K562 (cell line): ENCODE data around the gene INHBE. TPM values are rescaled to one million over a fixed set of nuclear protein-coding genes. Genes with fewer than 3 reads are reported as not detected.

Experiments
- ATAC-seq: fragments of 200-7000 bp; cut with Tn5 transposase; 3 replicates; pipeline ENCODE4 v1.9.1; 2020; ENCODE audit warnings: moderate library complexity
- BruUV-seq: library from RNA; stranded (reverse); fragments of 400-500 nt; replicated peaks from 2 replicates; lab custom pipeline; 2021; lab: Mats Ljungman, UMichigan
- CTCF ChIA-PET: fragments of 300-600 bp; formaldehyde crosslinking; extraction: SDS; loops from one replicate; lab custom pipeline; 2021; ENCODE audit warnings: low intra/inter-chr PET ratio; lab: Yijun Ruan, JAX
- POLR2A ChIA-PET: fragments of 300-600, 350-650 bp; sonication (Branson Sonifier 250); formaldehyde crosslinking; extraction: SDS; loops from one replicate; lab custom pipeline; 2021; ENCODE audit warnings: antibody characterized with exemption, inconsistent platforms; lab: Yijun Ruan, JAX
- DNase-seq, 4 experiments: peaks; one replicate each; pipeline versions ENCODE4 v3.0.0 to v3.0.0-alpha.2; 2011 to 2018; ENCODE audit warnings: low spot score in 3 of 4, mixed read lengths in 3 of 4; ENCODE audit errors: extremely low read depth in 1 of 4
- FAIRE-seq: peaks from 2 replicates; lab custom pipeline; 2011; peaks lifted over from hg19 to GRCh38; lab: Jason Lieb, UNC
- H2AFZ ChIP-seq: 2 replicates; pipeline ENCODE4 v1.6.0; 2011; ENCODE audit warnings: low read depth, low read length, control low read depth, inconsistent platforms
- H3K27ac ChIP-seq: fragments of 200-600 bp; 3 replicates; pipeline ENCODE4 v1.8.0; 2011; ENCODE audit warnings: low read depth, mild to moderate bottlenecking, control low read depth, inconsistent platforms, low read length, moderate library complexity, mixed read lengths; ENCODE audit errors: extremely low read depth
- H3K27me3 ChIP-seq, 2 experiments: fragments of 300-600 bp in 1 of 2; 2 replicates in 1 of 2; 3 replicates in 1 of 2; pipeline versions ENCODE4 v1.6.0 to v1.8.0; 2011; ENCODE audit warnings: inconsistent platforms in 2 of 2, low read length in 2 of 2, mild to moderate bottlenecking in 1 of 2, mixed read lengths in 1 of 2, moderate library complexity in 1 of 2; ENCODE audit not compliant: control insufficient read depth in 2 of 2, insufficient read depth in 2 of 2
- H3K36me3 ChIP-seq: fragments of 300-600 bp; 3 replicates; pipeline ENCODE4 v1.8.0; 2011; ENCODE audit warnings: mild to moderate bottlenecking, low read length, inconsistent platforms; ENCODE audit not compliant: control insufficient read depth, insufficient read depth
- H3K4me1 ChIP-seq, 2 experiments: fragments of 200-600 bp in 1 of 2; replicated peaks in 1 of 2; 2 replicates in 1 of 2; 3 replicates in 1 of 2; pipeline versions ENCODE4 v1.5.1 to v1.8.0; 2011; ENCODE audit warnings: inconsistent platforms in 2 of 2, low read length in 2 of 2, mild to moderate bottlenecking in 1 of 2, mixed read lengths in 1 of 2, moderate library complexity in 1 of 2; ENCODE audit not compliant: control insufficient read depth in 2 of 2, insufficient read depth in 2 of 2
- H3K4me2 ChIP-seq: 2 replicates; pipeline ENCODE4 v1.6.1; 2011; ENCODE audit warnings: low read length, control low read depth, inconsistent platforms, mixed read lengths; ENCODE audit not compliant: insufficient read depth
- H3K4me3 ChIP-seq: fragments of 200-600 bp; sonication (generic), shearing (Covaris generic); 2 replicates; pipeline ENCODE4 v1.5.1; 2016; ENCODE audit warnings: control low read depth, inconsistent platforms
- H3K79me2 ChIP-seq: fragments of 200-600 bp; 3 replicates; pipeline ENCODE4 v1.8.0; 2011; ENCODE audit warnings: low read length, inconsistent platforms; ENCODE audit not compliant: control insufficient read depth, insufficient read depth
- H3K9ac ChIP-seq, 2 experiments: 2 replicates each; pipeline versions ENCODE4 v1.6.0 to v1.6.1; 2011; ENCODE audit warnings: low read depth in 2 of 2, low read length in 2 of 2, control low read depth in 1 of 2, inconsistent platforms in 1 of 2, mild to moderate bottlenecking in 1 of 2, mixed read lengths in 1 of 2; ENCODE audit not compliant: insufficient read depth in 1 of 2
- H3K9me1 ChIP-seq: one replicate; pipeline ENCODE4 v1.6.0; 2011; ENCODE audit warnings: inconsistent platforms, mild to moderate bottlenecking, low read length, moderate library complexity; ENCODE audit not compliant: control insufficient read depth, insufficient read depth
- H3K9me3 ChIP-seq: replicated peaks from 2 replicates; pipeline ENCODE4 v1.5.1; 2011; ENCODE audit warnings: low read depth, low read length, inconsistent platforms; ENCODE audit not compliant: control insufficient read depth, insufficient read depth
- H4K20me1 ChIP-seq: replicated peaks from 2 replicates; pipeline ENCODE4 v1.6.1; 2011; ENCODE audit warnings: low read length, inconsistent platforms, mixed read lengths; ENCODE audit not compliant: control insufficient read depth, insufficient read depth
- ARNT ChIP-seq, 2 experiments: fragments of 450-650 bp; IDR thresholded peaks; 2 replicates each; pipeline ENCODE4 v1.6.1; 2016; ENCODE audit warnings: mild to moderate bottlenecking in 1 of 2
- ATF2 ChIP-seq: sonication (generic); formaldehyde crosslinking; IDR thresholded peaks from 2 replicates; pipeline ENCODE4 v1.8.1; 2022; ENCODE audit warnings: missing genetic modification reagents
- CTCF ChIP-seq, 3 experiments: IDR thresholded peaks in 2 of 3; conservative IDR thresholded peaks in 1 of 3; 2 replicates each; pipeline ENCODE4 v1.5.1; 2011 to 2012; ENCODE audit warnings: low read length in 3 of 3, mild to moderate bottlenecking in 3 of 3, control low read depth in 2 of 3, improper control_type of control experiment in 1 of 3, inconsistent platforms in 1 of 3, low read depth in 1 of 3, mixed read lengths in 1 of 3, moderate library complexity in 1 of 3; ENCODE audit not compliant: insufficient read depth in 2 of 3
- ELK3 ChIP-seq: fragments of 450-650 bp; formaldehyde crosslinking; IDR thresholded peaks from 2 replicates; pipeline ENCODE4 v1.4.0; 2020; ENCODE audit warnings: mild to moderate bottlenecking
- ETV6 ChIP-seq, 3 experiments: fragments of 150-350 bp in 1 of 3; sonication (generic) in 1 of 3; formaldehyde crosslinking in 1 of 3; IDR thresholded peaks; 2 replicates each; pipeline versions ENCODE4 v1.6.1 to v1.8.0; 2014 to 2022; ENCODE audit warnings: borderline replicate concordance in 2 of 3, low read depth in 2 of 3, antibody characterized with exemption in 1 of 3, low read length in 1 of 3, mild to moderate bottlenecking in 1 of 3, missing genetic modification reagents in 1 of 3
- FOXK2 ChIP-seq, 2 experiments: fragments of 450-650 bp; IDR thresholded peaks in 1 of 2; conservative IDR thresholded peaks in 1 of 2; 2 replicates each; pipeline ENCODE4 v1.6.1; 2016; ENCODE audit warnings: low read depth in 2 of 2, mild to moderate bottlenecking in 1 of 2
- MCM2 ChIP-seq: fragments of 450-650 bp; IDR thresholded peaks from 2 replicates; pipeline ENCODE4 v1.6.1; 2017; ENCODE audit warnings: low read depth, mild to moderate bottlenecking
- NCOA6 ChIP-seq: fragments of 450-650 bp; IDR thresholded peaks from 2 replicates; pipeline ENCODE4 v1.6.1; 2017; ENCODE audit warnings: mild to moderate bottlenecking
- POLR2A ChIP-seq: fragments of 450-650 bp; conservative IDR thresholded peaks from 2 replicates; pipeline ENCODE4 v1.6.1; 2016
- PPARD ChIP-seq: fragments of 250-450 bp; sonication (Bioruptor Pico); IDR thresholded peaks from 2 replicates; pipeline ENCODE4 v1.8.0; 2022; ENCODE audit warnings: inconsistent platforms, mild to moderate bottlenecking, moderate library complexity
- SIN3A ChIP-seq, 2 experiments: fragments of 150-350 bp in 1 of 2; IDR thresholded peaks; 2 replicates each; pipeline ENCODE4 v1.6.1; 2011 to 2016; ENCODE audit warnings: borderline replicate concordance in 2 of 2, low read depth in 2 of 2, low read length in 2 of 2, mild to moderate bottlenecking in 2 of 2, moderate library complexity in 2 of 2; ENCODE audit not compliant: control insufficient read depth in 1 of 2
- TCF7 ChIP-seq: sonication (generic); IDR thresholded peaks from 2 replicates; pipeline ENCODE4 v1.6.1; 2016; ENCODE audit warnings: antibody characterized with exemption, borderline replicate concordance
- ZBTB1 ChIP-seq: sonication (generic); formaldehyde crosslinking; IDR thresholded peaks from 2 replicates; pipeline ENCODE4 v1.8.1; 2023; ENCODE audit warnings: missing genetic modification reagents, low read depth, mild to moderate bottlenecking, borderline replicate concordance
- ZBTB7A ChIP-seq: IDR thresholded peaks from 2 replicates; pipeline ENCODE4 v1.6.1; 2011; ENCODE audit warnings: low read depth, mild to moderate bottlenecking, low read length, moderate library complexity, borderline replicate concordance; ENCODE audit not compliant: control insufficient read depth
- ZNF174 ChIP-seq: fragments of 250-450 bp; sonication (Bioruptor Pico); IDR thresholded peaks from 2 replicates; pipeline ENCODE4 v1.4.0; 2020; ENCODE audit warnings: mild to moderate bottlenecking
- ZNF507 ChIP-seq: conservative IDR thresholded peaks from 2 replicates; pipeline ENCODE4 v1.6.1; 2017; ENCODE audit warnings: missing genetic modification characterization, missing compliant biosample characterization
- ZSCAN32 ChIP-seq: fragments of 450-650 bp; formaldehyde crosslinking; IDR thresholded peaks from 2 replicates; pipeline ENCODE4 v1.4.0; 2020; ENCODE audit warnings: mild to moderate bottlenecking, moderate library complexity
- WGBS: fragments of 100-300 bp; shearing (Covaris generic); methylation state at CpG from one replicate; pipeline ENCODE4 v1.1.6; 2016; ENCODE audit warnings: low coverage, mixed read lengths; ENCODE audit not compliant: insufficient coverage; ENCODE audit errors: missing lambda C conversion rate; 5-methylcytosine and 5-hydroxymethylcytosine counted together
- in situ Hi-C: fragments of 300-500 bp; cut with MboI; formaldehyde crosslinking; loops from 4 replicates; pipeline ENCODE4 v1.15.0; 2018; ENCODE audit warnings: inconsistent platforms, mixed read lengths
- intact Hi-C: fragments of 100-400 bp; cut with micrococcal nuclease; formaldehyde crosslinking; loops from 2 replicates; pipeline ENCODE4 v1.14.2; 2022
- polyA plus RNA-seq, 8 experiments: library from polyadenylated mRNA; depleted of rRNA in 4 of 8; stranded (reverse) in 5 of 8; unstranded in 3 of 8; fragments of >200 nt; fragmentation: Nextera tagmentation in 2 of 8; fragmentation: Illumina TruSeq in 1 of 8; extraction: Ambion mirVana in 2 of 8; extraction: Trizol in 1 of 8; gene quantifications; 2 replicates each; pipeline versions ENCODE4 v1.2.1 to v1.2.3, GENCODE V29; 2011 to 2014; ENCODE audit warnings: inconsistent platforms in 1 of 8, missing spikeins in 1 of 8
- total RNA-seq, 7 experiments: library from RNA; depleted of rRNA in 6 of 7; stranded (reverse); fragments of >200 nt in 6 of 7; fragmentation: Illumina TruSeq in 2 of 7; extraction: Trizol in 2 of 7; gene quantifications; 2 replicates each; pipeline versions ENCODE4 v1.2.1 to v1.2.3, GENCODE V29; 2011 to 2021; ENCODE audit warnings: low replicate concordance in 1 of 7

INHBE gene
- total and polyA plus RNA-seq, 9 of the 15 experiments (the other 6 are each of a cell fraction or from before 2014, with no cell fraction given): 0.94 to 9.9 (median 7.3) TPM

GRCh38 chr12:57469296-57470164, 14.4 kb downstream of the INHBE start:
- peaks cover 16 to 49% of the 10 kb centered on the region in 2 experiments; a peak in 4 of 5 replicates for H3K27me3 ChIP-seq
- intact Hi-C loops: no loop called here
- peak; percentile 23 for FAIRE-seq
- H3K4me3 ChIP-seq: no peak overlapping the region
- peak in 1 of 4 experiments; percentile 32 for DNase-seq
- 25% methylated on average over 7 of the region's 10 CpGs for WGBS
- no peaks in the 10 kb centered on the region for H3K79me2 ChIP-seq
- no peak overlapping the region for H2AFZ ChIP-seq
- ChIA-PET POLR2A (interaction anchor here (1.0 to 1.3 kb wide), 5 partner anchors 9 to 17 kb away, joined by 3 to 7 read pairs (median 5); partner anchors contain the start of genes ARHGAP9 and INHBE), CTCF (no interaction called here)
- no peaks in the 10 kb centered on the region for H3K9me1 ChIP-seq
- H4K20me1 ChIP-seq: no peaks in the 10 kb centered on the region
- peak; percentile 78 for ATAC-seq
- no peak overlapping the region for H3K27ac ChIP-seq
- H3K9me3 ChIP-seq: no peaks in the 10 kb centered on the region
- H3K9ac ChIP-seq: peak overlapping the region in 1 of 2 experiments; percentile 79; a peak in 2 of 4 replicates
- peaks cover 10 to 18% of the 10 kb centered on the region in 2 experiments for H3K4me1 ChIP-seq
- BruUV-seq: no TSS peak
- in situ Hi-C loops: no loop called here
- H3K4me2 ChIP-seq: no peak overlapping the region
- no peaks in the 10 kb centered on the region for H3K36me3 ChIP-seq
- no peak for TF ChIP-seq ELK3
- TF ChIP-seq NCOA6: no peak
- no peak for TF ChIP-seq ZNF507 (tag)
- peak; percentile 94 for TF ChIP-seq ZBTB1
- TF ChIP-seq PPARD: no peak
- TF ChIP-seq ATF2 (CRISPR knock-in tag): no peak
- TF ChIP-seq ZNF174 (CRISPR knock-in tag): no peak
- TF ChIP-seq ZBTB7A: no peak
- TF ChIP-seq ETV6 (IDR thresholded peaks at IDR 0.05; ENCODE audit: borderline replicate concordance in 1 of 2, low read depth in 2 of 2, low read length in 1 of 2): no peak
- TF ChIP-seq ETV6 (CRISPR knock-in tag; IDR thresholded peaks at IDR 0.05; ENCODE audit: borderline replicate concordance): no peak
- TF ChIP-seq CTCF (IDR thresholded peaks at IDR 0.05 in 2 of 3, conservative IDR thresholded peaks at IDR 0.05 in 1 of 3; ENCODE audit: insufficient read depth in 2 of 3, low read depth in 1 of 3, low read length in 3 of 3): 0 out of 6 replicates have a peak, but pooled peaks of 1 of the 3 experiments have one; percentile 16
- no peak for TF ChIP-seq MCM2
- no peak for TF ChIP-seq FOXK2 (conservative IDR thresholded peaks at IDR 0.05 in 1 of 2, IDR thresholded peaks at IDR 0.05 in 1 of 2; ENCODE audit: low read depth in 2 of 2)
- no peak for TF ChIP-seq POLR2A
- TF ChIP-seq ZSCAN32 (CRISPR knock-in tag): no peak
- TF ChIP-seq TCF7: no peak
- no peak for TF ChIP-seq SIN3A (IDR thresholded peaks at IDR 0.05; ENCODE audit: borderline replicate concordance in 2 of 2, control insufficient read depth in 1 of 2, low read depth in 2 of 2, low read length in 2 of 2)
- TF ChIP-seq ARNT (IDR thresholded peaks at IDR 0.05): no peak
